ENCODE results near the gene PRKG1.

Gene PRKG1

GRCh38 chr10:51077074-51077473 lies 2.8 kb downstream of the PRKG1 start:
- DNase-seq, result no peak

GRCh38 chr10:51077507-51077906 lies 3.2 kb downstream of the PRKG1 start:
- peak; percentile 31 for DNase-seq

- no peak for DNase-seq
Observed at GRCh38 chr10:51079331-51079730, 5.0 kb downstream of the PRKG1 start.

- no peak for DNase-seq
Observed at GRCh38 chr10:51079766-51080165, 5.5 kb downstream of the PRKG1 start.

GRCh38 chr10:51080311-51081006 lies 6.2 kb downstream of the PRKG1 start:
- no peak for DNase-seq

DNA sequence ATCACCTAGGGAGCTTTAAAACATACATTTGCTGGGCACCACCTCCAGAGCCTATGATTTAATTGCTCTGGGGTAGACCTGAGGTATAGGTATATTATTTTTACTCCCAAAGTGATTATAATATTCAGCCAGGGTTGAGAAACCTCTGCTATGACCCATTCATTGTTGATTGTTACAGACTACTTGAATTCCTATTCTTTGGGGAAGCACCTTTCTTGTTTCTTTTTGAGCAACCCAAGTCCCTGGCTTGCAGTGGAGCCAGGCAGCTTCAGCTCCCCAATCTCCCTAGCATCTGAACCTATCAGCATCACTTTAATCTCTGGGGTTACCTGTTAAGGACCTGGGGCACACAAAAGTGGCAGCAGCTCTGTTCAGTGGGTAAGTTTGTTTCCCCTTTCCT lies 8.6 kb downstream of the PRKG1 start:
- DNase-seq, result no peak

GRCh38 chr10:51083356-51083853 lies 9.1 kb downstream of the PRKG1 start:
- peak; percentile 18 for DNase-seq

- DNase-seq, result no peak
Observed at GRCh38 chr10:51085204-51085603, 10.9 kb downstream of the PRKG1 start.

- no peak for DNase-seq
Observed at GRCh38 chr10:51086710-51087109, 12.4 kb downstream of the PRKG1 start.

DNA sequence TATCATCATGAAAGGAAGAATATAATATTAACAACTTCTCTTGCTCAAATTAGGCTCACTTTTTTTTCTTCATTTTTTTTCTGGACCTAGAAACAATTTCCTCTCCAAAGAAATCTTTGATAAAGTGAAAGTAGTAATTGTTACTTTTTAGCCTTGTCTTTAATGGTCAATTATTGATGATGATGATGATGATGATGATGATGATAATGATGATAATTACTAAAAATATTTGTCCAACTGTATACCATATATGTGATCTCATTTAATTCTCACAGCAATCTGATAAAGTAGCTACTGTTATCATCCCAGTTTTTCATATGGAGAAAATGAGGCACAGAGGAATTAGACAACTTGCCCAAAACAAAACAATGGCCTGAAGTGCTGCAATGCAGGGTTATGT lies 12.8 kb downstream of the PRKG1 start:
- DNase-seq, result no peak

GRCh38 chr10:51090190-51090589 lies 15.9 kb downstream of the PRKG1 start:
- DNase-seq, result peak; percentile 18

GRCh38 chr10:51092402-51092801 lies 18.1 kb downstream of the PRKG1 start:
- no peak for DNase-seq

DNA sequence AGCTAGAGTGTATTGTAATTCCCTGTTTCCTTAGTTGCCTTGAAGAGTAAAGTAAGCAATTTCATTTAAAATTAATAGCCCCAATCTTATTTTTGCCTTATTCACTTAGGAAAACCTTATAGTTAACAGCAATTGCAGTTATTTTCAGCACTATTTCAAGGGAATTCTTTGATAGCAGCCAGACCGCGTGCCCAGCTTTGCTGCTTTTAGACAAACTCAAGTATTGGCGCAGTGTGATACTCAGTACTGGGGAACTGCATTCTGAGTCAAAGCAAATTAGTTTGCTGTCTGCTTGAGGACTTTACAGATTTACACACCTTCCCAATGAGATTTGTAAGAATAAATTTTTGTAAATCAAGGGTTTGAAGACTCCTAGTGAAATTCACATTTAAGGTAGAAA lies 21.2 kb downstream of the PRKG1 start:
- DNase-seq, result no peak

GRCh38 chr10:51097546-51097945 lies 23.3 kb downstream of the PRKG1 start:
- no peak for DNase-seq

GRCh38 chr10:51100221-51100620 lies 25.9 kb downstream of the PRKG1 start:
- no peak for DNase-seq

DNA sequence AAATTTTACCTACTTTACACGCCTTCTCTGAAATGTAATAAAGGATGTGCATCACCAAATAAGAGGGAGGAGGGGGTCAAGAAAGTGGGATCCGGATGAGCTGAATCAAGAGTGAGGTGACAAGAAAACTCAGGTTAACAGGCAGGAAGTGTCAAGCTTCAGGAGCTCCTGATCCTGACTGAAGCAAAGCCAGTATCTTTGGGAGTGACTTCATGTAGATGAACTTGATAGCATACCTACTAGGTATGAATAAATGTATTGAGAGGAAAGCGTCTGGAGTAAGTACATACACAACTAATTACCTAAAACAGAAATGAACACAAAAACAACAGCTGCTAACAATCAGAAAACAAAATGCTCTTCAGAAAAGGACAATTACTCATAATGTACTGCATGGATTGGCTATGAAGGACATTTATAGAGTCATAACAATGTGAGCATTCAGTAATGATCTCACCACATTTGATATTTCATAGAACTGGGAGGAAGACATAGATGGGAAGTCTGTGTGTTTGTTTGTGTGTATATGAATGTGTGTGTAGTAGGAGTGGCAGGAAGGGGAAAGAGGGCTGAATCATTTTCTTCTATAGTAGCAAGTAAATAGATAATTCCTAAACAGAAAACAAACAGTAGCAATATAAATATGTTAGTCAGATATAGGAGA lies 29.4 kb downstream of the PRKG1 start:
- DNase-seq, result no peak

GRCh38 chr10:51106311-51106945 lies 32.1 kb downstream of the PRKG1 start:
- peak; percentile 28 for DNase-seq

- DNase-seq, result no peak
Observed at GRCh38 chr10:51108406-51108805, 34.1 kb downstream of the PRKG1 start.

DNA sequence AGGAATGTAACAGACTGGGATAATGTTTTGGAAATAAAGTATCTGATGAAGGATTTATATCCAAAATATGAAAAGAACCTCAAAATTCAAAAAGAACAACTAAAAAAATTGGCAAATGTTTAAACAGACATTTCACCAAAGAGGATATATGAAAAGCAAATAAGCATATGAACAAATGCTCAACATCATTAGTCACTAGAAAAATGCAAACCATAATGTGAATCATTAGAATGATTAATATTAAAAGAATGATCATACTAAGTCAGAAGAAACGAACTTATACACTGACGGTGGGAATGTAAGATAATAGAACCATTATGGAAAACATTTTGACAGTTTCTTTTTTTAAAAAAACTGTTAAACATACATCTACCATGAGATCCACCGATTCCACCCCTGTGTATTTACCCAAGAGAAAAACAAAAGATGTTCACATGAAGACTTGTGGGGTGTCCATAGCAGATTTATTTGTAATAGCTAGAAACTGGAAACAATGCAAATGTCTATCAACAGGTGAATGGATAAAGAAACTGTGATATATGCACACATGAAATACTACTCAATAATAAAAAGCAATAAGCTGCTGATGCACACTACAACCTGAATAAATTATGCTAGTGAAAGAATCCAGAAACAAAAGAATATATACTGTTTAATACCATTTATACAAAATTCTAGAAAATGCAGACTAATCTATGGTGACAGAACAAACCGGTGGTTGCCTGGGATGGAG lies 35.7 kb downstream of the PRKG1 start:
- DNase-seq, result peak; percentile 86

- DNase-seq, result no peak
Observed at GRCh38 chr10:51112013-51112412, 37.7 kb downstream of the PRKG1 start.

DNA sequence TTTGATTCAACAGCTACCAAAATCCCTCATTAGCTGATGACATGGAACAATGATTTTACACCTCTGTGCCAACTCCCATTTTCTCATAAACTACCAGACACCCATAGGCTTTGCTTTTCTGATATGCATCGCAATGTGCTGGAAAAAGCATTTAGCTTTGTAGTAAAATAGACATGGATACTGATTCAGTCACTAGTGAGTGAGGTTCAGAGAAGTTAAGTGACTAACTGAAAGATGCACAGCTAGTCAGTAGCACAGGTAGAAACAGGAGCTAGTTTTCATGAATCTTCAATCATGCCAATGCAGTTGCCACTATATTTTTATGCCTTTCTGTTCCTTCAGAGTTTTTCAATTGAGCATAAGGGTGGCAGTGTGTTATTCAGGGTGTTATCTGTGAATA lies 38.7 kb downstream of the PRKG1 start:
- no peak for DNase-seq

- peak; percentile 67 for DNase-seq
Observed at GRCh38 chr10:51117053-51117660, 42.9 kb downstream of the PRKG1 start.

GRCh38 chr10:51117794-51118193 lies 43.5 kb downstream of the PRKG1 start:
- peak; percentile 24 for DNase-seq

Measured in fibroblast of skin of right quadriceps (primary cell).